MM.1S (cell line): Measurements from ENCODE around the gene NYNRIN.

Source experiments
- CTCF ChIP-seq: fragments of 300-600 bp; sonication (generic); IDR thresholded peaks from 2 replicates; pipeline ENCODE4 v1.5.1; 2016; ENCODE audit warnings: antibody characterized with exemption, low read length, mixed read lengths
- EZH2 ChIP-seq: fragments of 300-600 bp; sonication (generic); optimal IDR thresholded peaks from 2 replicates; pipeline ENCODE3; 2017; ENCODE audit warnings: low read depth, mild to moderate bottlenecking, antibody characterized with exemption, low read length, mixed read lengths
- EZH2phosphoT487 ChIP-seq: fragments of 300-600 bp; sonication (generic); IDR thresholded peaks from 2 replicates; pipeline ENCODE4 v1.6.1; 2018; ENCODE audit warnings: antibody characterized with exemption, low read length

- TF ChIP-seq CTCF: no peak
- no peak for TF ChIP-seq EZH2
- TF ChIP-seq EZH2phosphoT487: no peak
Measured at GRCh38 chr14:24397639-24398292, 1.0 kb upstream of the NYNRIN start.
